ENCODE data around the gene POU2F1.

GRCh38 chr1:167462341-167462740 lies 241.7 kb downstream of the POU2F1 start:
- TF ChIP-seq CTCF (conservative IDR thresholded peaks at IDR 0.05; ENCODE audit: low read depth, low read length) (no peak), EZH2 (IDR thresholded peaks at IDR 0.05; ENCODE audit: borderline replicate concordance, low read depth, low read length, poor library complexity, severe bottlenecking) (no peak)
